A549 (cell line): ENCODE measurements around the gene MBP. TPM values are rescaled to one million over a fixed set of nuclear protein-coding genes. Genes with fewer than 3 reads are reported as not detected.

ENCODE experiments used
- ATAC-seq, 2 experiments: fragments of 200-7000 bp in 1 of 2; fragments of >200 bp in 1 of 2; cut with Nextera tagmentation in 1 of 2; cut with Tn5 transposase in 1 of 2; 3 replicates each; pipeline versions ENCODE4 v1.8.0 to v1.9.1; 2018 to 2020; ENCODE audit warnings: mild to moderate bottlenecking in 1 of 2, moderate library complexity in 1 of 2
- CTCF ChIA-PET: fragments of 300-600 bp; sonication (Branson Sonifier 250); formaldehyde crosslinking; extraction: SDS; loops from one replicate; lab custom pipeline; 2021; ENCODE audit warnings: antibody characterized with exemption, inconsistent platforms; lab: Yijun Ruan, JAX
- POLR2A ChIA-PET: fragments of 350-600 bp; formaldehyde crosslinking; extraction: SDS; loops from one replicate; lab custom pipeline; 2021; ENCODE audit warnings: antibody characterized with exemption, inconsistent platforms; lab: Yijun Ruan, JAX
- DNase-seq, 2 experiments: peaks; one replicate each; pipeline versions ENCODE4 v3.0.0 to v3.0.0-alpha.2; 2011 to 2016; ENCODE audit warnings: low read depth in 1 of 2, low spot score in 1 of 2
- FAIRE-seq: peaks from 2 replicates; lab custom pipeline; 2011; peaks lifted over from hg19 to GRCh38; lab: Jason Lieb, UNC
- H3K27ac ChIP-seq, 2 experiments: fragments of >200 bp; sonication (Bioruptor Twin); formaldehyde crosslinking; 3 replicates each; pipeline ENCODE4 v1.5.1; 2016 to 2017
- H3K4me1 ChIP-seq: fragments of >200 bp; sonication (Bioruptor Twin); formaldehyde crosslinking; 3 replicates; pipeline ENCODE4 v1.6.1; 2016
- H3K4me2 ChIP-seq: fragments of >200 bp; sonication (Bioruptor Twin); formaldehyde crosslinking; 3 replicates; pipeline ENCODE4 v1.6.1; 2016
- H3K4me3 ChIP-seq: fragments of >200 bp; sonication (Bioruptor Twin); formaldehyde crosslinking; 3 replicates; pipeline ENCODE4 v1.5.1; 2016
- H3K9me3 ChIP-seq: fragments of >200 bp; sonication (Bioruptor Twin); formaldehyde crosslinking; 3 replicates; pipeline ENCODE4 v1.6.1; 2016
- BCL3 ChIP-seq: fragments of >200 bp; sonication (Bioruptor Twin); formaldehyde crosslinking; IDR thresholded peaks from 3 replicates; pipeline ENCODE4 v1.6.1; 2016
- CBX2 ChIP-seq: fragments of 200-600 bp; sonication (generic); IDR thresholded peaks from 2 replicates; pipeline ENCODE4 v1.6.1; 2016; ENCODE audit warnings: low read depth, mild to moderate bottlenecking, borderline replicate concordance
- CHD2 ChIP-seq: fragments of 150-350 bp; IDR thresholded peaks from 2 replicates; pipeline ENCODE4 v1.6.1; 2014; ENCODE audit warnings: low read length; ENCODE audit not compliant: partially characterized antibody
- EP300 ChIP-seq, 2 experiments: fragments of >200 bp; sonication (Bioruptor Twin); formaldehyde crosslinking; IDR thresholded peaks; 2 replicates in 1 of 2; 3 replicates in 1 of 2; pipeline ENCODE4 v1.6.1; 2016 to 2017
- GATA3 ChIP-seq: IDR thresholded peaks from 2 replicates; pipeline ENCODE4 v1.6.1; 2012; ENCODE audit warnings: borderline replicate concordance
- HDAC2 ChIP-seq: fragments of 200-600 bp; sonication (generic); IDR thresholded peaks from 2 replicates; pipeline ENCODE4 v1.6.1; 2016
- HEYL ChIP-seq: fragments of 250-450 bp; sonication (Bioruptor Pico); IDR thresholded peaks from 2 replicates; pipeline ENCODE4 v1.8.0; 2021; ENCODE audit warnings: mild to moderate bottlenecking, moderate library complexity
- HOXA7 ChIP-seq: fragments of 250-450 bp; sonication (Bioruptor Pico); IDR thresholded peaks from 2 replicates; pipeline ENCODE4 v1.5.0; 2020; ENCODE audit warnings: mild to moderate bottlenecking, moderate library complexity
- HOXB13 ChIP-seq: fragments of 250-450 bp; sonication (Bioruptor Pico); IDR thresholded peaks from 2 replicates; pipeline ENCODE4 v1.5.0; 2020; ENCODE audit warnings: low read depth, mild to moderate bottlenecking, moderate library complexity
- HOXB5 ChIP-seq: fragments of 250-450 bp; sonication (Bioruptor Pico); IDR thresholded peaks from 2 replicates; pipeline ENCODE4 v1.5.0; 2020; ENCODE audit warnings: mild to moderate bottlenecking, moderate library complexity
- KDM5A ChIP-seq: fragments of 200-600 bp; sonication (generic); IDR thresholded peaks from 2 replicates; pipeline ENCODE4 v1.6.1; 2016; ENCODE audit warnings: antibody characterized with exemption, mild to moderate bottlenecking
- MAZ ChIP-seq: fragments of 150-350 bp; IDR thresholded peaks from 2 replicates; pipeline ENCODE4 v1.6.1; 2014; ENCODE audit warnings: antibody characterized with exemption, low read depth, low read length, borderline replicate concordance
- MYC ChIP-seq: IDR thresholded peaks from 2 replicates; pipeline ENCODE4 v1.6.1; 2012; ENCODE audit warnings: mild to moderate bottlenecking, inconsistent platforms, low read length, improper control_type of control experiment, borderline replicate concordance
- NFE2L2 ChIP-seq: fragments of 150-350 bp; conservative IDR thresholded peaks from 2 replicates; pipeline ENCODE4 v1.6.1; 2014; ENCODE audit warnings: low read length
- NR3C1 ChIP-seq: fragments of >200 bp; sonication (Bioruptor Twin); formaldehyde crosslinking; IDR thresholded peaks from 3 replicates; pipeline ENCODE4 v1.6.1; 2017
- PHF8 ChIP-seq: fragments of 200-600 bp; sonication (generic); IDR thresholded peaks from 2 replicates; pipeline ENCODE4 v1.6.1; 2016; ENCODE audit warnings: low read depth, mild to moderate bottlenecking, antibody characterized with exemption, moderate library complexity, borderline replicate concordance
- RAD21 ChIP-seq, 2 experiments: fragments of >200 bp in 1 of 2; sonication (Bioruptor Twin) in 1 of 2; formaldehyde crosslinking in 1 of 2; IDR thresholded peaks in 1 of 2; conservative IDR thresholded peaks in 1 of 2; 2 replicates in 1 of 2; 3 replicates in 1 of 2; pipeline ENCODE4 v1.6.1; 2012 to 2018; ENCODE audit warnings: inconsistent platforms in 1 of 2
- RARB ChIP-seq: fragments of 250-450 bp; sonication (Bioruptor Pico); IDR thresholded peaks from 2 replicates; pipeline ENCODE4 v1.8.0; 2021; ENCODE audit warnings: mild to moderate bottlenecking, moderate library complexity
- REST ChIP-seq: fragments of 200-600 bp; sonication (generic); IDR thresholded peaks from 2 replicates; pipeline ENCODE4 v1.6.1; 2016; ENCODE audit warnings: antibody characterized with exemption, mild to moderate bottlenecking, moderate library complexity
- SREBF2 ChIP-seq: fragments of 450-650 bp; IDR thresholded peaks from 2 replicates; pipeline ENCODE4 v1.6.1; 2014; ENCODE audit warnings: mild to moderate bottlenecking, moderate library complexity
- TFCP2L1 ChIP-seq: fragments of 250-450 bp; sonication (Bioruptor Pico); IDR thresholded peaks from 2 replicates; pipeline ENCODE4 v1.5.0; 2021; ENCODE audit warnings: mild to moderate bottlenecking
- ZSCAN20 ChIP-seq: fragments of 250-450 bp; sonication (Bioruptor Pico); IDR thresholded peaks from 2 replicates; pipeline ENCODE4 v1.8.0; 2022; ENCODE audit warnings: mild to moderate bottlenecking, moderate library complexity
- WGBS: methylation state at CpG from one replicate; pipeline ENCODE4 v1.1.6; 2017; ENCODE audit errors: missing lambda C conversion rate; 5-methylcytosine and 5-hydroxymethylcytosine counted together
- polyA plus RNA-seq, 4 experiments: library from polyadenylated mRNA; depleted of rRNA in 3 of 4; stranded (reverse); fragments of >200 nt; fragmentation: RNase III in 1 of 4; extraction: RNeasy Plus Mini Kit Qiagen cat#74134 plus additional on column Dnase treatment in 1 of 4; gene quantifications; 2 replicates in 3 of 4; 3 replicates in 1 of 4; pipeline ENCODE4 v1.2.3, GENCODE V29; 2011 to 2017

Gene MBP
- polyA plus RNA-seq, 2 of the 4 experiments (the other 2 are of a cell fraction): 8.6 to 33.1 TPM

GRCh38 chr18:77038182-77038858, 94.3 kb downstream of the MBP start (continued):
- TF ChIP-seq HDAC2: no peak
- TF ChIP-seq MYC: no peak
- TF ChIP-seq MAZ: no peak

DNA sequence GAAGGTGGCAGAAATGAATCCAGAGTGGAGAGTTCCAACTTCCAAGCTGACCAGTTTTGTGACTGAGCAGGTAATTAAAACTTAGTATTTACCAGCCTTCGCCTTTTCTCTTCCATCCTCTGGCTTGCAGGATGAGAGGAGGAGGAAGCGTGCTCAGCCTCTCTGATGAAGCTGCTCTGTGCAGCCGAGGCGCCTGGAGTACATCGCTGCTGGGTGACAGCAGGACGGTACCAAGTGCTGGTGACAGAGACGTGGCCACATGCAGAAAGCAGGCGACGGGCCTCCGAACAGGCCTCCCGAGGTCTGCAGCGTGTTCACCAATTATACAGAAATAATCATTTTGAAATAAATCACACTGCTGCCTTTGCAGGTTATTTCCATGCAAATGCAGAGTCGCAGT, 95.0 kb downstream of the MBP start:
- no peaks in the 10 kb centered on the region for H3K4me1 ChIP-seq
- no peak for FAIRE-seq

GRCh38 chr18:77035380-77036187, 97.0 kb downstream of the MBP start:
- WGBS: 70% methylated on average over 12 of the region's 12 CpGs
- DNase-seq: no peak
- Histone ChIP-seq H3K27ac (no peak overlapping the region), H3K9me3 (no peaks in the 10 kb centered on the region), H3K4me3 (no peak overlapping the region), H3K4me1 (no peaks in the 10 kb centered on the region), H3K4me2 (no peak overlapping the region)
- TF ChIP-seq NR3C1 (no peak), HOXA7 (CRISPR knock-in tag) (no peak), TFCP2L1 (no peak), ZSCAN20 (CRISPR knock-in tag) (no peak), RAD21 (conservative IDR thresholded peaks at IDR 0.05 in 1 of 2, IDR thresholded peaks at IDR 0.05 in 1 of 2) (no peak), REST (no peak)
- no peak for FAIRE-seq
- ATAC-seq: no peak
- ChIA-PET POLR2A (no interaction called here), CTCF (interaction anchor here (1.1 to 2.2 kb wide), 3 partner anchors 12 to 176 kb away, joined by 3 to 11 read pairs (median 3); no protein-coding TSS in a partner anchor)

More for the DNA sequence above, 95.0 kb downstream of the MBP start:
- H3K4me3 ChIP-seq: no peak overlapping the region
- H3K27ac ChIP-seq: no peak overlapping the region
- ChIA-PET POLR2A (no interaction called here), CTCF (no interaction called here)
- WGBS: 91% methylated on average over 13 of the region's 13 CpGs
- no peak for ATAC-seq
- no peak for DNase-seq
- H3K9me3 ChIP-seq: no peaks in the 10 kb centered on the region
- H3K4me2 ChIP-seq: no peak overlapping the region
- TF ChIP-seq CHD2 (no peak), SREBF2 (no peak), BCL3 (no peak), HEYL (CRISPR knock-in tag) (no peak), PHF8 (no peak), KDM5A (no peak), CBX2 (no peak), MYC (no peak), NFE2L2 (no peak), EP300 (IDR thresholded peaks at IDR 0.05) (no peak), MAZ (no peak), GATA3 (no peak), HOXB13 (CRISPR knock-in tag) (no peak), RARB (CRISPR knock-in tag) (no peak), HOXA7 (CRISPR knock-in tag) (no peak), NR3C1 (no peak), HOXB5 (CRISPR knock-in tag) (no peak)
